Measurements from ENCODE around the gene ITPR1.

Gene ITPR1

GRCh38 chr3:4497843-4498324 lies 4.7 kb downstream of the ITPR1 start:
- H3K36me3 Mint-ChIP-seq (ENCODE audit: low read depth): peaks cover 69% of the 10 kb centered on the region
- H3K4me1 Mint-ChIP-seq (ENCODE audit: low read depth): peaks cover 49% of the 10 kb centered on the region
- peak overlapping the region; percentile 3 for H3K27ac Mint-ChIP-seq
- no peaks in the 10 kb centered on the region for H3K27me3 Mint-ChIP-seq
- H3K4me3 Mint-ChIP-seq: no peak overlapping the region
- H3K9me3 Mint-ChIP-seq: no peaks in the 10 kb centered on the region

- Mint-ChIP-seq H3K27me3 (no peaks in the 10 kb centered on the region), H3K27ac (peak overlapping the region; percentile 3), H3K36me3 (ENCODE audit: low read depth) (peaks cover 69% of the 10 kb centered on the region), H3K4me3 (no peak overlapping the region), H3K9me3 (no peaks in the 10 kb centered on the region), H3K4me1 (ENCODE audit: low read depth) (peaks cover 54% of the 10 kb centered on the region)
Measured at GRCh38 chr3:4498446-4498845, 5.3 kb downstream of the ITPR1 start.

DNA sequence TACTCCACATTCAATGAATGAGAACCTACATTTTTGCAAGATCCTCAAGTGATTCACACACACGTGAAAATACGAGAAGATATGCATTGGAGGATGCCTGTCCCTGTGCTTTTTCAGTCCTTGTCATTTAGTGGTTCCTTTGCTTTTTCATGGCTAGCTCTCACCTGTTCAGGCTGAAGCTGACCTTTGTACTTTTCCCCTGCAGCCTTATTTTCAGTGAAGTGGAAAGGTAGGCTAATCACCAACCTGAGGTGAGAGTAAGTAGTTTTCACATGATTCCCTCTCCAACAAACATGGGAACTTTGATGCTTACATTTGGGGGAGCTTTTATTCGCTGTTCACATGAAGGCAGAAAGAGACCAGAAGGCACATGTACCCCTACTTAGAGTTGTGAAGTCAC lies 8.3 kb downstream of the ITPR1 start:
- H3K36me3 Mint-ChIP-seq (ENCODE audit: low read depth): peaks cover 51% of the 10 kb centered on the region
- H3K9me3 Mint-ChIP-seq: no peaks in the 10 kb centered on the region
- no peak overlapping the region for H3K27ac Mint-ChIP-seq
- H3K27me3 Mint-ChIP-seq: no peaks in the 10 kb centered on the region
- H3K4me1 Mint-ChIP-seq (ENCODE audit: low read depth): peaks cover 60% of the 10 kb centered on the region
- no peak overlapping the region for H3K4me3 Mint-ChIP-seq

GRCh38 chr3:4501927-4502326 lies 8.8 kb downstream of the ITPR1 start:
- Mint-ChIP-seq H3K9me3 (no peaks in the 10 kb centered on the region), H3K4me3 (no peak overlapping the region), H3K27me3 (no peaks in the 10 kb centered on the region), H3K27ac (no peak overlapping the region), H3K36me3 (ENCODE audit: low read depth) (peaks cover 48% of the 10 kb centered on the region), H3K4me1 (ENCODE audit: low read depth) (peaks cover 60% of the 10 kb centered on the region)

- Mint-ChIP-seq H3K4me3 (no peak overlapping the region), H3K27me3 (no peaks in the 10 kb centered on the region), H3K36me3 (ENCODE audit: low read depth) (peaks cover 37% of the 10 kb centered on the region), H3K27ac (peak overlapping the region; percentile 93), H3K9me3 (no peaks in the 10 kb centered on the region), H3K4me1 (ENCODE audit: low read depth) (peaks cover 62% of the 10 kb centered on the region)
Measured at GRCh38 chr3:4503050-4503449, 9.9 kb downstream of the ITPR1 start.

GRCh38 chr3:4504340-4505261 lies 11.5 kb downstream of the ITPR1 start:
- peaks cover 41% of the 10 kb centered on the region for H3K36me3 Mint-ChIP-seq (ENCODE audit: low read depth)
- peak overlapping the region; percentile 86 for H3K4me3 Mint-ChIP-seq
- H3K9me3 Mint-ChIP-seq: no peaks in the 10 kb centered on the region
- peaks cover 72% of the 10 kb centered on the region for H3K4me1 Mint-ChIP-seq (ENCODE audit: low read depth)
- peak overlapping the region; percentile 93 for H3K27ac Mint-ChIP-seq
- no peaks in the 10 kb centered on the region for H3K27me3 Mint-ChIP-seq

- Mint-ChIP-seq H3K36me3 (ENCODE audit: low read depth) (peaks cover 40% of the 10 kb centered on the region), H3K27ac (peak overlapping the region; percentile 66), H3K27me3 (no peaks in the 10 kb centered on the region), H3K4me1 (ENCODE audit: low read depth) (peaks cover 75% of the 10 kb centered on the region), H3K9me3 (no peaks in the 10 kb centered on the region), H3K4me3 (peak overlapping the region; percentile 86)
Measured at GRCh38 chr3:4505688-4506558, 12.8 kb downstream of the ITPR1 start.

GRCh38 chr3:4506559-4507023 lies 13.4 kb downstream of the ITPR1 start:
- Mint-ChIP-seq H3K9me3 (no peaks in the 10 kb centered on the region), H3K27me3 (no peaks in the 10 kb centered on the region), H3K4me1 (ENCODE audit: low read depth) (peaks cover 76% of the 10 kb centered on the region), H3K27ac (peak overlapping the region; percentile 66), H3K4me3 (no peak overlapping the region), H3K36me3 (ENCODE audit: low read depth) (peaks cover 35% of the 10 kb centered on the region)

DNA sequence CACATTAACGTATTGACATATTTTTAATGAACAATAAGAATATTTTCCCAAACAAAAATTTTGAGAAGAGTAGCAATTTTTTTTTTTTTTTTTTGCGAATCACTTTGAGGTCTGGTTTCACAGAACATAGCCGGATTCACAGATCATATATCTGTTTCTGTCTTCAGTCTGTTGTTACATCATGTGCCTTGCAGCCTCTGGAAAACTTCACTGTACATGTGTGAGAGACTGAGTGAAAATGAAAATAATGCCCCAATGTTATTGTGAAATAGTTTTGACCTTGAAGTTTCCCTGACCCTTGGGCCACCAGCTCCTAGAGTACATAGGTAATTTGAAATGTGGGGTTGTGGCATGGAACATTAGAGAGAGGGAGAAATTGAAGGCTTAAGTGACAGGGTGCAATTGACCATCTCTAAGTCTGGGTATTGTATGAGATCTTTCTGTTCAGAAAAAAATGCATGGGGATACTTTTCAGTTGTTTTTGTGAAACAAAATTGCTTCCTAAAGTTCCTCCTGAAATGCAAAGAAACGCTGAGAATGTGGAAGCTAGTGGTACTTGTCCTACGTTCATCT lies 14.0 kb downstream of the ITPR1 start:
- H3K27me3 Mint-ChIP-seq: no peaks in the 10 kb centered on the region
- peak overlapping the region; percentile 24 for H3K27ac Mint-ChIP-seq
- no peaks in the 10 kb centered on the region for H3K9me3 Mint-ChIP-seq
- peak overlapping the region; percentile 12 for H3K4me3 Mint-ChIP-seq
- H3K4me1 Mint-ChIP-seq (ENCODE audit: low read depth): peaks cover 75% of the 10 kb centered on the region
- H3K36me3 Mint-ChIP-seq (ENCODE audit: low read depth): peaks cover 31% of the 10 kb centered on the region

DNA sequence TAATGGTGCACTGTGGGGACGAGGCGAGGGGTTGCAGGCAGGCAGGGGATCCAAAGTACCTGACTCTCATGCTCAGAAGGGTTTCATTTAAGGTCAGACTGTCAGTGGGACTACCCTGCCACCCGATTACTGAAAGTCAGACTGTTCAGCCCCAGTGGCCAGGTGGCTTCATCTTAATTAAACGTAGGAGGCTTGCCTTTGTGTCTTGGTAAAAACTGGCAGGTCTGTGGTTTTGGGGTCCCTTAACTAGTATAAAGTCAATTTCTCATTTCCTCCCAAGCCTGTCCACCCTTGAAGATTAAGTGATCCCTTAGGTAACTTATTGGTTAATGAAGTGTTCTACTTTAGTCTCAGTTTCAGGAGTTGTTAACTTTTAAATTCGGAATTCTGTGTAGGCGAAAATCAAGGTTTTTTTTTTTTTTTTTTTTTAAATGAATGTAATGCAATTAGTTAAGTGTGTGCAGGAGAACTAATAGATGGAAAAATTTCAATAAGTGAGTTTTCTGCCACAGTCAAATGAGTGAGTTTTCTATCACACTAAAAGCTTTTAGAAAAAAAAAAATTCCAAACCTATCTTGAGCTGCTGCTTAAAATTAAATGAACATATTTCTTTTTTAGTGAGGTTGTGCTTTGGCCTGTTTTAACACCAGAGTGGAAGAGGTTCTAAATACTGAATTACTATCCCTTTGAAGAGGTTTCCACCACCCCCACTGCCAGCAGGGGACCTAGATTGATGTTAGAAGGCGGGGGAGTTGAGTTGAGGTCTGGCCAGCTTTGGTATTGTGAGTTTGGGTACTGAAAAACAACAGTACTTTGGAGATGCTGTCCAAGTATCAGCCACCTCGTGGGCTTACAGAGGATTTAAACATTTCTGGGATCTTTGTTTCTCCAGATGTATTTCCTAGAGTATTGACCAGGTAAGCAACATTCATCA lies 15.2 kb downstream of the ITPR1 start:
- no peak overlapping the region for H3K4me3 Mint-ChIP-seq
- peak overlapping the region; percentile 29 for H3K27ac Mint-ChIP-seq
- peaks cover 30% of the 10 kb centered on the region for H3K36me3 Mint-ChIP-seq (ENCODE audit: low read depth)
- H3K27me3 Mint-ChIP-seq: no peaks in the 10 kb centered on the region
- peaks cover 72% of the 10 kb centered on the region for H3K4me1 Mint-ChIP-seq (ENCODE audit: low read depth)
- no peaks in the 10 kb centered on the region for H3K9me3 Mint-ChIP-seq

DNA sequence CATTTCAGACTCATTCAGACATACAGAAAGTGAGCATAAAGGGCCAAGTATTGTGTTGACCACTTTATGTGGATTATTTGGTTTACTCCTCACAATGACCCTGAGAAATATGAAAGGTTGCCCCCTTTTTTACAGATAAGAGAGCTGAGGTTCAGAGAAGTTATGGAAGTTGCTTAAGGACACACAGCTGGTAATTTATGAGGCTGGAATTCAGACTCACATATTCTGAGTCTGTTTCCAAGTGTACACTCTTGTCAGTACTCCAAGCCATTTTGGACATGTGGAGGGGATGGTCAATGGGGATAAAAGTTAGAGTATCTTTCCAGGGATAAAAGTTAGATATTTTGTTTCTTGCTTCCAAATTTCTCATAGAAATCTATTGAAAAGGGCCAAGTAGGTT lies 15.9 kb downstream of the ITPR1 start:
- Mint-ChIP-seq H3K4me1 (ENCODE audit: low read depth) (peaks cover 64% of the 10 kb centered on the region), H3K9me3 (no peaks in the 10 kb centered on the region), H3K27me3 (no peaks in the 10 kb centered on the region), H3K4me3 (no peak overlapping the region), H3K36me3 (ENCODE audit: low read depth) (peaks cover 30% of the 10 kb centered on the region), H3K27ac (peak overlapping the region; percentile 29)

- Mint-ChIP-seq H3K4me3 (no peak overlapping the region), H3K9me3 (no peaks in the 10 kb centered on the region), H3K27me3 (no peaks in the 10 kb centered on the region), H3K4me1 (ENCODE audit: low read depth) (peaks cover 58% of the 10 kb centered on the region), H3K27ac (no peak overlapping the region), H3K36me3 (ENCODE audit: low read depth) (peaks cover 30% of the 10 kb centered on the region)
Measured at GRCh38 chr3:4509983-4510755, 17.0 kb downstream of the ITPR1 start.

DNA sequence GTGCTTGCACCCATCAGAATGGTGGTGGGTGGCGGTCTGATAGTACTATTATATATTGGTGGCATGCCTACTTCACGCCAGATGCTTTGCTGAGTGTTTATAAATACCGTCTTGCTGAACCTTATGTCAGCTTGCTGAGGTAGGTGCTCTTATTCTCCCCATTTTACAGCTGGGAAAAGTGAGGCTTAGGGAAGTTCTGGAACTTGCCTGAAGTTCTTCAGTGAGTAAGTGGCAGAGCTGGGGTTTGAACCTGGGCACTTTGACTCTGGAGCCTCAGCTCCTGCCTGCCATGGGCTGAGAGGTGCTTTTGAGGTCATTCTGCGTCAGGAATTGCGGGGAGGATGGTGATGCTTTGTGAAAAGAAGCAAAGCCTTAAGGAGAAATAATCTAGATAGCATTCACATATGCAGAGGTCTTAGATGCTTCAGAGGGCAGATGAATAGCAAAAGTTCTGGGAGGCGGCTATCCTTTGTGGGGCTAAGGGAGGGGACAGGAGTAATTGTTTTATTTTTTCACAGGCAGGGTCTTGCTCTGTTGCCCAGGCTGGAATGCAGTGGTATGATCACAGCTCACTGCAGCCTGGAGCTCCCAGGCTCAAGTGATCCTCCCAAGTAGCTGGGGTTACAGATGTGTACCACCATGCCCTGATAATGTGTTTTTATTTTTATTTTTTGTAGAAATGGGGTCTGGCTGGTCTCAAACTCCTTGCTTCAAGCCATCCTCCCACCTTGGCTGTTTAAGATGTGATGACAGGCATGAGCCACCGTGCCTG lies 18.5 kb downstream of the ITPR1 start:
- H3K9me3 Mint-ChIP-seq: no peaks in the 10 kb centered on the region
- peaks cover 29% of the 10 kb centered on the region for H3K36me3 Mint-ChIP-seq (ENCODE audit: low read depth)
- no peaks in the 10 kb centered on the region for H3K27me3 Mint-ChIP-seq
- H3K27ac Mint-ChIP-seq: no peak overlapping the region
- peaks cover 56% of the 10 kb centered on the region for H3K4me1 Mint-ChIP-seq (ENCODE audit: low read depth)
- H3K4me3 Mint-ChIP-seq: no peak overlapping the region
